ENCODE results near the gene AKAP6.

GRCh38 chr14:32779840-32780239 is 450.7 kb downstream of the AKAP6 start:
- TF ChIP-seq, protein P1, sequence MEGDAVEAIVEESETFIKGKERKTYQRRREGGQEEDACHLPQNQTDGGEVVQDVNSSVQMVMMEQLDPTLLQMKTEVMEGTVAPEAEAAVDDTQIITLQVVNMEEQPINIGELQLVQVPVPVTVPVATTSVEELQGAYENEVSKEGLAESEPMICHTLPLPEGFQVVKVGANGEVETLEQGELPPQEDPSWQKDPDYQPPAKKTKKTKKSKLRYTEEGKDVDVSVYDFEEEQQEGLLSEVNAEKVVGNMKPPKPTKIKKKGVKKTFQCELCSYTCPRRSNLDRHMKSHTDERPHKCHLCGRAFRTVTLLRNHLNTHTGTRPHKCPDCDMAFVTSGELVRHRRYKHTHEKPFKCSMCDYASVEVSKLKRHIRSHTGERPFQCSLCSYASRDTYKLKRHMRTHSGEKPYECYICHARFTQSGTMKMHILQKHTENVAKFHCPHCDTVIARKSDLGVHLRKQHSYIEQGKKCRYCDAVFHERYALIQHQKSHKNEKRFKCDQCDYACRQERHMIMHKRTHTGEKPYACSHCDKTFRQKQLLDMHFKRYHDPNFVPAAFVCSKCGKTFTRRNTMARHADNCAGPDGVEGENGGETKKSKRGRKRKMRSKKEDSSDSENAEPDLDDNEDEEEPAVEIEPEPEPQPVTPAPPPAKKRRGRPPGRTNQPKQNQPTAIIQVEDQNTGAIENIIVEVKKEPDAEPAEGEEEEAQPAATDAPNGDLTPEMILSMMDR (conservative IDR thresholded peaks at IDR 0.05; ENCODE audit: low read length), result no peak
- TF ChIP-seq EZH2phosphoT487 (IDR thresholded peaks at IDR 0.05; ENCODE audit: borderline replicate concordance, low read depth, low read length), result no peak

Data from OCI-LY7 (cell line).